Prostate gland (tissue), 2 donors: ENCODE measurements around the gene IREB2.

Experiments
- POLR2A ChIP-seq: fragments of 450-650 bp; IDR thresholded peaks from one replicate; pipeline ENCODE4 v1.6.1; 2016; ENCODE audit warnings: antibody characterized with exemption, mild to moderate bottlenecking
- POLR2AphosphoS5 ChIP-seq: sonication (generic); formaldehyde crosslinking; IDR thresholded peaks from one replicate; pipeline ENCODE4 v1.6.1; 2017; ENCODE audit warnings: antibody characterized with exemption
- TF ChIP-seq, protein P1 (sequence below), 4 experiments: fragments of 200-600 bp in 2 of 4; fragments of 450-650 bp in 2 of 4; sonication (generic) in 2 of 4; IDR thresholded peaks; 1 replicate in 3 of 4; 2 replicates in 1 of 4; pipeline ENCODE4 v1.5.1; 2016 to 2019; ENCODE audit warnings: antibody characterized with exemption in 4 of 4, mild to moderate bottlenecking in 2 of 4, moderate library complexity in 2 of 4

DNA sequence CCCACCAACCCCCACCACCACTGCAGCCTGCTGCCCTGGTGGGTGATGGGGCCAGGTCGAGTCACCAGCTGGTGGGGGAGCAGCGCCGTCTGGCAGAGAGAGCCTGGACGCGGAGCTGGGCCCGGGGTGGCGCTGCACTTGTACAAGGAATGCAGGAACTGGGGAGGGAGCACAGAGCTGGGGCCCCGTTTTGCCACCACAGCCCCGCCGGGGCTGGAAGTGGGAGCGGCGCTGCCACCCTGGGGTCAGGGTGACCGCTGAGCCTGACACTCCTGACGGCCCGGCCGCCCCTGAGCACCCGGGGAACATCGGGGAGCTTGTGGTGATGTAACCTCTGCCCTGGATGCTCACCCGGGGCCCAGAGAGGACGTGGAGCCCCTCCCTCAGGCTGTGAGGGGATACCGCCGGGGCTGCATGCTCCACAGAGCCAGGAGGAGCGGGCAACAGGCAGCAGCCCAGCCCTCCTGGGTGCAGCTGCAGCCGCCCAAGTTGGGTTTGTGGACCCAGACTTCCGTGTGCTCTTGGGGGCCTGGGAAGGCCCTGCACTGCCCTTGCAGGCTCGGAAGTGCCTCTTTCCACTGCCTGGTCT, 32.6 kb upstream of the IREB2 start:
- TF ChIP-seq, protein P1, sequence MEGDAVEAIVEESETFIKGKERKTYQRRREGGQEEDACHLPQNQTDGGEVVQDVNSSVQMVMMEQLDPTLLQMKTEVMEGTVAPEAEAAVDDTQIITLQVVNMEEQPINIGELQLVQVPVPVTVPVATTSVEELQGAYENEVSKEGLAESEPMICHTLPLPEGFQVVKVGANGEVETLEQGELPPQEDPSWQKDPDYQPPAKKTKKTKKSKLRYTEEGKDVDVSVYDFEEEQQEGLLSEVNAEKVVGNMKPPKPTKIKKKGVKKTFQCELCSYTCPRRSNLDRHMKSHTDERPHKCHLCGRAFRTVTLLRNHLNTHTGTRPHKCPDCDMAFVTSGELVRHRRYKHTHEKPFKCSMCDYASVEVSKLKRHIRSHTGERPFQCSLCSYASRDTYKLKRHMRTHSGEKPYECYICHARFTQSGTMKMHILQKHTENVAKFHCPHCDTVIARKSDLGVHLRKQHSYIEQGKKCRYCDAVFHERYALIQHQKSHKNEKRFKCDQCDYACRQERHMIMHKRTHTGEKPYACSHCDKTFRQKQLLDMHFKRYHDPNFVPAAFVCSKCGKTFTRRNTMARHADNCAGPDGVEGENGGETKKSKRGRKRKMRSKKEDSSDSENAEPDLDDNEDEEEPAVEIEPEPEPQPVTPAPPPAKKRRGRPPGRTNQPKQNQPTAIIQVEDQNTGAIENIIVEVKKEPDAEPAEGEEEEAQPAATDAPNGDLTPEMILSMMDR (IDR thresholded peaks at IDR 0.05) = no peak
- TF ChIP-seq POLR2A (no peak), POLR2AphosphoS5 (no peak)
